HS-27A (cell line): Measurements from ENCODE around the gene RETREG2.

ENCODE experiments used
- DNase-seq: peaks from one replicate; pipeline ENCODE4 v3.0.0-alpha.2; 2012; ENCODE audit warnings: low read depth, missing footprints

RETREG2 gene

GRCh38 chr2:219215871-219216534, 37.9 kb downstream of the RETREG2 start:
- no peak for DNase-seq

GRCh38 chr2:219216535-219216915, 38.5 kb downstream of the RETREG2 start:
- no peak for DNase-seq

GRCh38 chr2:219218217-219218731, 40.2 kb downstream of the RETREG2 start:
- DNase-seq = peak; percentile 29

GRCh38 chr2:219218732-219219701, 40.9 kb downstream of the RETREG2 start, which contains the start of gene ABCB6:
ABCB6 (minus strand) TSS chr2:219218958; CDS start chr2:219218673, 285 bp downstream.
- DNase-seq = peak; percentile 55

- no peak for DNase-seq
Measured at GRCh38 chr2:219219784-219220532, 41.9 kb downstream of the RETREG2 start.

GRCh38 chr2:219220652-219221402, 42.8 kb downstream of the RETREG2 start:
- DNase-seq = no peak

GRCh38 chr2:219221957-219222518, 44.0 kb downstream of the RETREG2 start:
- DNase-seq = no peak

GRCh38 chr2:219223831-219224610, 45.9 kb downstream of the RETREG2 start:
- DNase-seq = no peak

- no peak for DNase-seq
Measured at GRCh38 chr2:219225350-219225749, 47.3 kb downstream of the RETREG2 start.

- no peak for DNase-seq
Measured at GRCh38 chr2:219228041-219228910, 50.2 kb downstream of the RETREG2 start.

- no peak for DNase-seq
Measured at GRCh38 chr2:219228911-219229304, 50.8 kb downstream of the RETREG2 start.

- DNase-seq = peak; percentile 74
Measured at GRCh38 chr2:219229305-219230058, 51.4 kb downstream of the RETREG2 start, which contains the start of the genes ANKZF1 and ATG9A. ANKZF1 (plus strand) TSS chr2:219229806; CDS start chr2:219230258, 452 bp downstream. ATG9A (minus strand) TSS chr2:219229636; CDS start chr2:219228024, 1,612 bp downstream.

- no peak for DNase-seq
Measured at GRCh38 chr2:219230059-219230540, 52.0 kb downstream of the RETREG2 start.

- no peak for DNase-seq
Measured at GRCh38 chr2:219234331-219234730, 56.3 kb downstream of the RETREG2 start.
